Tongue (tissue), 2 donors: Measurements from ENCODE around the gene FBLN5. TPM values are rescaled to one million over a fixed set of nuclear protein-coding genes. Genes with fewer than 3 reads are reported as not detected.

Source experiments
- DNase-seq: peaks from one replicate; pipeline ENCODE4 v3.0.0-alpha.2; 2015
- total RNA-seq: library from RNA; depleted of rRNA; stranded (reverse); fragments of >200 nt; gene quantifications from one replicate; pipeline ENCODE4 v1.2.3, GENCODE V29; 2014

Gene FBLN5
- total RNA-seq, 1 donor from 2014 or later, result 65.3 TPM

- peak; percentile 66 for DNase-seq
Measured at GRCh38 chr14:91946622-91947474, 646 bp downstream of the FBLN5 start.

- DNase-seq, result peak; percentile 27
Measured at GRCh38 chr14:91945751-91946621, 1.5 kb downstream of the FBLN5 start.

- no peak for DNase-seq
Measured at GRCh38 chr14:91942946-91943345, 4.5 kb downstream of the FBLN5 start.

- DNase-seq, result no peak
Measured at GRCh38 chr14:91942128-91942527, 5.4 kb downstream of the FBLN5 start.

- no peak for DNase-seq
Measured at GRCh38 chr14:91940209-91940608, 7.3 kb downstream of the FBLN5 start.

GRCh38 chr14:91935586-91935985 lies 11.9 kb downstream of the FBLN5 start:
- no peak for DNase-seq

- no peak for DNase-seq
Measured at GRCh38 chr14:91934554-91935285, 12.8 kb downstream of the FBLN5 start.

GRCh38 chr14:91931478-91932088 lies 15.9 kb downstream of the FBLN5 start:
- DNase-seq, result no peak

- DNase-seq, result peak; percentile 30
Measured at GRCh38 chr14:91929700-91930099, 17.8 kb downstream of the FBLN5 start.

- DNase-seq, result no peak
Measured at GRCh38 chr14:91927800-91928199, 19.7 kb downstream of the FBLN5 start.

- no peak for DNase-seq
Measured at GRCh38 chr14:91927191-91927590, 20.3 kb downstream of the FBLN5 start.

- DNase-seq, result no peak
Measured at GRCh38 chr14:91926131-91926890, 21.2 kb downstream of the FBLN5 start.

GRCh38 chr14:91925727-91926121 lies 21.8 kb downstream of the FBLN5 start:
- DNase-seq, result no peak

GRCh38 chr14:91925001-91925726 lies 22.3 kb downstream of the FBLN5 start:
- DNase-seq, result peak; percentile 86

GRCh38 chr14:91920526-91920925 lies 27.0 kb downstream of the FBLN5 start:
- DNase-seq, result no peak

GRCh38 chr14:91919814-91920213 lies 27.7 kb downstream of the FBLN5 start:
- no peak for DNase-seq

- no peak for DNase-seq
Measured at GRCh38 chr14:91918186-91918883, 29.2 kb downstream of the FBLN5 start.

- DNase-seq, result no peak
Measured at GRCh38 chr14:91912035-91912434, 35.5 kb downstream of the FBLN5 start.

- DNase-seq, result peak; percentile 57
Measured at GRCh38 chr14:91911474-91912032, 35.9 kb downstream of the FBLN5 start.

- DNase-seq, result no peak
Measured at GRCh38 chr14:91910196-91910595, 37.3 kb downstream of the FBLN5 start.
